CD4-positive, alpha-beta T cell treated with Interleukin-15 for 1 hour (primary cell): ENCODE data around the gene FOXP1.
"Not testable (repeated sequence)": the region's sequence is repeated elsewhere in the genome, so short reads cannot be mapped to it uniquely, and the experiment has no call there.

Experiments used
- DNase-seq: peaks from one replicate; pipeline ENCODE4 v3.0.0-alpha.2; 2020

FOXP1 gene

GRCh38 chr3:70981231-70981880, 602.2 kb downstream of the FOXP1 start:
- no peak for DNase-seq

GRCh38 chr3:70980646-70981170, 602.8 kb downstream of the FOXP1 start:
- no peak for DNase-seq

- no peak for DNase-seq
Observed at GRCh38 chr3:70979983-70980645, 603.4 kb downstream of the FOXP1 start.

- DNase-seq, result no peak
Observed at GRCh38 chr3:70977712-70978111, 605.8 kb downstream of the FOXP1 start.

GRCh38 chr3:70975981-70976380, 607.5 kb downstream of the FOXP1 start:
- DNase-seq, result not testable (repeated sequence)

- DNase-seq, result no peak
Observed at GRCh38 chr3:70974747-70975146, 608.8 kb downstream of the FOXP1 start.

- no peak for DNase-seq
Observed at GRCh38 chr3:70973558-70973957, 610.0 kb downstream of the FOXP1 start.

GRCh38 chr3:70972855-70973254, 610.7 kb downstream of the FOXP1 start:
- no peak for DNase-seq

- DNase-seq, result no peak
Observed at GRCh38 chr3:70970952-70971351, 612.6 kb downstream of the FOXP1 start.

GRCh38 chr3:70970171-70970570, 613.4 kb downstream of the FOXP1 start:
- DNase-seq, result no peak

GRCh38 chr3:70963431-70964275, 619.9 kb downstream of the FOXP1 start:
- no peak for DNase-seq

GRCh38 chr3:70959506-70960291, 623.8 kb downstream of the FOXP1 start:
- DNase-seq, result no peak

GRCh38 chr3:70952033-70952747, 631.3 kb downstream of the FOXP1 start:
- no peak for DNase-seq

- no peak for DNase-seq
Observed at GRCh38 chr3:70951316-70951715, 632.2 kb downstream of the FOXP1 start.

- DNase-seq, result no peak
Observed at GRCh38 chr3:70947579-70947978, 635.9 kb downstream of the FOXP1 start.

GRCh38 chr3:70943886-70944285, 639.6 kb downstream of the FOXP1 start:
- DNase-seq, result no peak

- DNase-seq, result no peak
Observed at GRCh38 chr3:70933105-70933810, 650.3 kb downstream of the FOXP1 start.

GRCh38 chr3:70930066-70930465, 653.5 kb downstream of the FOXP1 start:
- no peak for DNase-seq

- no peak for DNase-seq
Observed at GRCh38 chr3:70927239-70927638, 656.3 kb downstream of the FOXP1 start.

- no peak for DNase-seq
Observed at GRCh38 chr3:70926835-70927234, 656.7 kb downstream of the FOXP1 start.

GRCh38 chr3:70919661-70920060, 663.9 kb downstream of the FOXP1 start:
- no peak for DNase-seq
